BE2C (cell line): ENCODE results near the gene BMPR1B.
"Not testable (repeated sequence)": the region's sequence is repeated elsewhere in the genome, so short reads cannot be mapped to it uniquely, and the experiment has no call there.

Experiments used
- DNase-seq: peaks from one replicate; pipeline ENCODE4 v3.0.0-alpha.2; 2020
- H3K27me3 ChIP-seq: fragments of 250-450 bp; sonication (Bioruptor Pico); 2 replicates; pipeline ENCODE4 v1.5.1; 2020; ENCODE audit warnings: mild to moderate bottlenecking
- H3K36me3 ChIP-seq: fragments of 250-450 bp; sonication (Bioruptor Pico); 2 replicates; pipeline ENCODE4 v1.5.1; 2020; ENCODE audit warnings: mild to moderate bottlenecking
- H3K4me1 ChIP-seq: fragments of 250-450 bp; sonication (Bioruptor Pico); 2 replicates; pipeline ENCODE4 v1.5.1; 2020
- H3K4me3 ChIP-seq: 2 replicates; pipeline ENCODE4 v1.5.1; 2011; ENCODE audit warnings: low read depth, low read length
- H3K9me3 ChIP-seq: fragments of 250-450 bp; sonication (Bioruptor Pico); 2 replicates; pipeline ENCODE4 v1.5.1; 2020
- TF ChIP-seq, protein P1 (sequence below): IDR thresholded peaks from 2 replicates; pipeline ENCODE4 v1.5.1; 2012; ENCODE audit warnings: mild to moderate bottlenecking, low read depth, low read length

BMPR1B gene

DNA sequence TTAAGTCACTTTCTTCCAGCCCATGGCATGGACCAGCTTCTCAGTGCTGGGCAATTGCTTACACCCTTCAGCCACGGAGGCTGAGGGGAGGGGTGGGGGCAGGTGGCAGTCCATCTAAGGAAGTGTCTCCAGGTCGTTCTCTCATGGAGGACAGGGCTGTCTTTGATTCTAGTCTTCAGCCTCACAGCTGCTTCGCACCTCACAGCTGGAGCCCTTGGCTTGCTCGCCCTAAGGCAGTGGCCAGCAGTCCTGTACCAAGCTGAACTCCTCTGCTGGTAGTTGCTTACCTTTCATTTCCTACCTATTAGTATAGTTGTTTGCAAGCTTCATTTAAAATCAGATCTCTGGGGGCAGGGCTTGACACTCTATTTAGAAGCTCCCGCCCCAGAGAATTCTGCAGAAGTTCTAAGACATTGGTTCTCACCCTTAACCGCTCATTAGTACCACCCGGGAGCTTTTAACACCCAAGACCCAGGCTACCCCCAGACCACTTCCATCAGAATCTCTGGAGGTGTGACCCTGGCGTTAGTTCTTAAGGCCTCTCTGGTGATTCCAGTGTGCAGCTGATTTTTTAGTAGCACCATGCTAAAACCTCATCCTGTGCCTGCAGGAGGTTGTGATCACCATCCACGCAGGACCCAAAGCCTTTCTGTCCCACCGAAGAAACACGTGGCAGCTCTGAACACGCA, 404.2 kb downstream of the BMPR1B start:
- H3K4me3 ChIP-seq: no peak overlapping the region
- no peak for DNase-seq
- H3K27me3 ChIP-seq: no peaks in the 10 kb centered on the region
- TF ChIP-seq, protein P1, sequence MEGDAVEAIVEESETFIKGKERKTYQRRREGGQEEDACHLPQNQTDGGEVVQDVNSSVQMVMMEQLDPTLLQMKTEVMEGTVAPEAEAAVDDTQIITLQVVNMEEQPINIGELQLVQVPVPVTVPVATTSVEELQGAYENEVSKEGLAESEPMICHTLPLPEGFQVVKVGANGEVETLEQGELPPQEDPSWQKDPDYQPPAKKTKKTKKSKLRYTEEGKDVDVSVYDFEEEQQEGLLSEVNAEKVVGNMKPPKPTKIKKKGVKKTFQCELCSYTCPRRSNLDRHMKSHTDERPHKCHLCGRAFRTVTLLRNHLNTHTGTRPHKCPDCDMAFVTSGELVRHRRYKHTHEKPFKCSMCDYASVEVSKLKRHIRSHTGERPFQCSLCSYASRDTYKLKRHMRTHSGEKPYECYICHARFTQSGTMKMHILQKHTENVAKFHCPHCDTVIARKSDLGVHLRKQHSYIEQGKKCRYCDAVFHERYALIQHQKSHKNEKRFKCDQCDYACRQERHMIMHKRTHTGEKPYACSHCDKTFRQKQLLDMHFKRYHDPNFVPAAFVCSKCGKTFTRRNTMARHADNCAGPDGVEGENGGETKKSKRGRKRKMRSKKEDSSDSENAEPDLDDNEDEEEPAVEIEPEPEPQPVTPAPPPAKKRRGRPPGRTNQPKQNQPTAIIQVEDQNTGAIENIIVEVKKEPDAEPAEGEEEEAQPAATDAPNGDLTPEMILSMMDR: no peak
- H3K4me1 ChIP-seq: peaks cover 7% of the 10 kb centered on the region
- H3K9me3 ChIP-seq: no peaks in the 10 kb centered on the region
- peaks cover 25% of the 10 kb centered on the region for H3K36me3 ChIP-seq

DNA sequence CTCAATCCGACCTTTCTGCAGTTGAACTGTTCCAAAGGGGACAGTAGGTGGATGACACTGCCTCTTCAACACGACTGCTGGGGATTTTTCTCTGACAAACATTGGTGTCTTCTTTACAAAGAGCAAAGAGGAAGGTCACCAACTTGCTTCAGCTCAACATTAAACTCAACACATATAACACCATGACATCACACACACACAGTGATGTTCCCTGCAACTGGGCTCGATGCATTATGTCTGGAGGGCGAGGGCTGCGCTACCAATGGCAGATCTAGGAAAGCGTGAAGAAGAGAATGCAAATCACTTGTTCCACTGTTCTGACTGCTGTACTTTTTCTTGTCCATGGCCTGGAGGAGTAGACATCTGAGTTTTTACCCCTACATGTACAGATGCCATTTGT, 405.1 kb downstream of the BMPR1B start:
- peaks cover 34% of the 10 kb centered on the region for H3K36me3 ChIP-seq
- no peaks in the 10 kb centered on the region for H3K9me3 ChIP-seq
- peaks cover 11% of the 10 kb centered on the region for H3K4me1 ChIP-seq
- no peak for DNase-seq
- no peak overlapping the region for H3K4me3 ChIP-seq
- no peaks in the 10 kb centered on the region for H3K27me3 ChIP-seq
- TF ChIP-seq, protein P1: no peak

DNA sequence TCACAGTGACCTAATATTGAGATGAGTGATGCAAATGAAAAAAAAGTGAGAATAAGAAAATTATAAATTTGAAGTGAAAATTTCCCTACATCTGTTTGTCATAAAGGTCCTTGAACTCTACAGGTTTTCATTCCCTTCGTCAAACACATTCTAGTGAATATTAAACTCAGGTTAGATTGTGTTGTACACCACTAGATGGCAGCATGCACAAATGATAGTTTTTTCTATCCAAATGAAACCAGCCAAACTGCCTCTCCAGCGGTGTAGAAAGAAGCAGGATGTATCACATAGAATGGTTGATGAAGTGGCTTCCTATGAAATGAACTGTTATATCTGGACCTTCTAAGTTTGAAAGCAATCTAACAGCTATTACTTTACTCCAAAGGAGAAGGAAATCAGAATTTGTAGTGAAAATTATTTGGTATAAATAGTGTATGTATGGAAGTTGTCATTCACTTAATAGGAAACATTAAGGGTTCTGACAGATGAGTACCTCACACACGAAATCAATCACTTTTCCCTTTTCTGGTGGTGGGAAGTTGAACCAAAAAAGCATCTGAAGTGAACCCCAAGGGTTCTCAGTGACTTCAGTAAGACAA, 408.3 kb downstream of the BMPR1B start:
- H3K36me3 ChIP-seq: peaks cover 63% of the 10 kb centered on the region
- no peaks in the 10 kb centered on the region for H3K9me3 ChIP-seq
- no peaks in the 10 kb centered on the region for H3K27me3 ChIP-seq
- TF ChIP-seq, protein P1: peak; percentile 63
- peaks cover 19% of the 10 kb centered on the region for H3K4me1 ChIP-seq
- DNase-seq: peak; percentile 51
- H3K4me3 ChIP-seq: no peak overlapping the region

DNA sequence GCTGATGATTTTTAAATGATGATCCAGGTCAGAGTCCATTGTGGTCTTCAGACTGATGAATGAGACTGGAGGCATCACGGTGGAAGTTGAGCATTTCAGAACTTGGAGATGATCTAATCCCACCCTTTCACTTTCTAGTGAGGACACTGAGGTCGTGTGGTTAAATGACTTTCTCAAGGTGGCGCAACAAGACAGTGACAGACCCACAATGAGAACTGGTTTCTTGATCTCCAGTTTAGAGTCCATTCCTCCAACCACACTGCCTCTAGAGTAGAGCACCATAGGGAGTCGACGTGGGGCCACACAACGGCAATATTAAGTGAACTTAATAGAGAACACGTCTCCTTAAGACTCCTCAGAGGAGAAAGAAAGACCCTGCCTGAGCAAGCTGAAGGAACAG, 410.1 kb downstream of the BMPR1B start:
- TF ChIP-seq, protein P1: no peak
- DNase-seq: no peak
- no peak overlapping the region for H3K4me3 ChIP-seq
- peaks cover 19% of the 10 kb centered on the region for H3K4me1 ChIP-seq
- H3K27me3 ChIP-seq: no peaks in the 10 kb centered on the region
- no peaks in the 10 kb centered on the region for H3K9me3 ChIP-seq
- peaks cover 55% of the 10 kb centered on the region for H3K36me3 ChIP-seq

DNA sequence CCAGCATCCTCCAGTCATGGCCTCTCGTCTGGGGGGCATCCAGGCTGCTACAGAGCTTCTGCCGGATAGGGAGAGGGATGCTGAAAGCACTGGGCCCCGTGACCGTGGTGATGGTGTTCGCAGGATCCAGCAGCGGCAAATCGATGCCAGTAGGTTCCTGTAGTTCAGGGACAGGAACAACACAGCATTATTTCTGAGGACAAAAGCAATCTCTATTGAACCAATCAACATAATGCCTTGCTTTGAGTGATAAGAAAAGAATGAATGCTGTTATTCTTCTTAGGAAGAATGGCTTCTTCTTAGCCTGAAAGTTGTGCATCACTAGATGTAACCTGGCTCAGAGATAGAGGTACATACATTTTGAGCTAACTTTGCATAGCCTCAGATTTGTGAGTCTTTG, 412.4 kb downstream of the BMPR1B start:
- TF ChIP-seq, protein P1: no peak
- H3K4me3 ChIP-seq: no peak overlapping the region
- H3K36me3 ChIP-seq: peaks cover 45% of the 10 kb centered on the region
- H3K27me3 ChIP-seq: no peaks in the 10 kb centered on the region
- H3K4me1 ChIP-seq: peaks cover 19% of the 10 kb centered on the region
- no peaks in the 10 kb centered on the region for H3K9me3 ChIP-seq
- DNase-seq: no peak

DNA sequence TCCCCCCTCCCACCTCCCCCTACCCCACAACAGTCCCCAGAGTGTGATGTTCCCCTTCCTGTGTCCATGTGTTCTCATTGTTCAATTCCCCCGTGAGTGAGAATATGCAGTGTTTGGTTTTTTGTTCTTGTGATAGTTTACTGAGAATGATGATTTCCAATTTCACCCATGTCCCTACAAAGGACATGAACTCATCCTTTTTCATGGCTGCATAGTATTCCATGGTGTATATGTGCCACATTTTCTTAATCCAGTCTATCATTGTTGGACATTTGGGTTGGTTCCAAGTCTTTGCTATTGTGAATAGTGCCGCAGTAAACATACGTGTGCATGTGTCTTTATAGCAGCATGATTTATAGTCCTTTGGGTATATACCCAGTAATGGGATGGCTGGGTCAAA, 413.6 kb downstream of the BMPR1B start:
- H3K27me3 ChIP-seq, H3K4me3 ChIP-seq, H3K9me3 ChIP-seq, DNase-seq: not testable (repeated sequence)
- Histone ChIP-seq H3K4me1 (peaks cover 17% of the 10 kb centered on the region), H3K36me3 (peaks cover 39% of the 10 kb centered on the region)
